Tibial nerve (tissue), 4 donors: ENCODE data around the gene LTO1. TPM values are rescaled to one million over a fixed set of nuclear protein-coding genes. Genes with fewer than 3 reads are reported as not detected.

Experiments
- DNase-seq, 2 donors: peaks; one replicate each; pipeline ENCODE4 v3.0.0-alpha.2; 2019; ENCODE audit warnings: low spot score in 2 of 2
- H3K27ac ChIP-seq, 4 donors: fragments of 200-600 bp; sonication (generic) in 3 of 4; one replicate each; pipeline ENCODE4 v1.5.1; 2017 to 2019; ENCODE audit warnings: mild to moderate bottlenecking in 1 of 4
- H3K27me3 ChIP-seq, 2 donors: fragments of 200-600 bp; sonication (generic) in 1 of 2; one replicate each; pipeline versions ENCODE4 v1.5.1 to v1.6.0; 2017 to 2019
- H3K36me3 ChIP-seq, 3 donors: fragments of 200-600 bp; sonication (generic); one replicate each; pipeline ENCODE4 v1.5.1; 2018 to 2019
- H3K4me1 ChIP-seq, 4 donors: fragments of 200-600 bp; sonication (generic) in 3 of 4; one replicate each; pipeline ENCODE4 v1.5.1; 2017 to 2019
- H3K4me3 ChIP-seq, 4 donors: fragments of 200-600 bp; sonication (generic) in 3 of 4; one replicate each; pipeline ENCODE4 v1.5.1; 2017 to 2019; ENCODE audit warnings: mild to moderate bottlenecking in 1 of 4, moderate library complexity in 1 of 4
- H3K9me3 ChIP-seq, 4 donors: fragments of 200-600 bp; sonication (generic) in 3 of 4; one replicate each; pipeline ENCODE4 v1.5.1; 2017 to 2019
- CTCF ChIP-seq, 5 experiments: fragments of 200-600 bp in 3 of 5; fragments of 450-650 bp in 2 of 5; sonication (generic) in 3 of 5; IDR thresholded peaks; one replicate each; pipeline ENCODE4 v1.5.1; 2016 to 2019; ENCODE audit warnings: antibody characterized with exemption in 5 of 5, mild to moderate bottlenecking in 3 of 5, moderate library complexity in 2 of 5
- EP300 ChIP-seq, 2 donors: sonication (generic); formaldehyde crosslinking; IDR thresholded peaks; one replicate each; pipeline ENCODE4 v1.6.1; 2017; ENCODE audit warnings: antibody characterized with exemption in 2 of 2, mild to moderate bottlenecking in 1 of 2
- POLR2A ChIP-seq, 2 donors: fragments of 450-650 bp; IDR thresholded peaks; one replicate each; pipeline ENCODE4 v1.6.1; 2017; ENCODE audit warnings: antibody characterized with exemption in 2 of 2, mild to moderate bottlenecking in 2 of 2, moderate library complexity in 2 of 2
- WGBS, 2 donors: methylation state at CpG; one replicate each; pipeline ENCODE4 v1.1.5; 2018; 5-methylcytosine and 5-hydroxymethylcytosine counted together
- total RNA-seq, 4 donors: library from RNA; depleted of rRNA; stranded (reverse); fragments of >200 nt; gene quantifications; one replicate each; pipeline ENCODE4 v1.1.0, GENCODE V29; 2016

The LTO1 gene
- total RNA-seq, 4 donors from 2014 or later = 22.5 to 29.9 (median 23.1) TPM

- WGBS, 2 donors = 57 to 65% methylated on average over 21 to 26 of the region's 27 CpGs
- DNase-seq = peak in 1 of 2 donors; percentile 7
- H3K4me3 ChIP-seq = no peak overlapping the region
- no peak overlapping the region for H3K27ac ChIP-seq
- no peaks in the 10 kb centered on the region for H3K9me3 ChIP-seq
- peaks cover 0 to 46% (median 0%) of the 10 kb centered on the region in 3 donors for H3K36me3 ChIP-seq
- peaks cover 0 to 14% (median 3%) of the 10 kb centered on the region in 4 donors for H3K4me1 ChIP-seq
- TF ChIP-seq CTCF (IDR thresholded peaks at IDR 0.05) (no peak), POLR2A (IDR thresholded peaks at IDR 0.05) (no peak), EP300 (IDR thresholded peaks at IDR 0.05) (no peak)
- H3K27me3 ChIP-seq = no peaks in the 10 kb centered on the region
Observed at GRCh38 chr11:69654660-69655478, 20.3 kb downstream of the LTO1 start.

GRCh38 chr11:69654001-69654659 is 21.0 kb downstream of the LTO1 start:
- no peak overlapping the region for H3K27ac ChIP-seq
- H3K27me3 ChIP-seq = no peaks in the 10 kb centered on the region
- DNase-seq = no peak
- TF ChIP-seq POLR2A (IDR thresholded peaks at IDR 0.05) (no peak), CTCF (IDR thresholded peaks at IDR 0.05) (no peak), EP300 (IDR thresholded peaks at IDR 0.05) (no peak)
- no peaks in the 10 kb centered on the region for H3K9me3 ChIP-seq
- H3K4me1 ChIP-seq = peaks cover 0 to 19% (median 3%) of the 10 kb centered on the region in 4 donors
- WGBS, 2 donors = 77 to 82% methylated on average over 30 to 38 of the region's 38 CpGs
- no peak overlapping the region for H3K4me3 ChIP-seq
- H3K36me3 ChIP-seq = peaks cover 0 to 52% (median 0%) of the 10 kb centered on the region in 3 donors

- Histone ChIP-seq H3K9me3 (no peaks in the 10 kb centered on the region), H3K4me1 (peaks cover 0 to 22% (median 5%) of the 10 kb centered on the region in 4 donors), H3K4me3 (no peak overlapping the region), H3K36me3 (peaks cover 0 to 59% (median 0%) of the 10 kb centered on the region in 3 donors), H3K27ac (no peak overlapping the region), H3K27me3 (no peaks in the 10 kb centered on the region)
- no peak for DNase-seq
- WGBS, 2 donors = 71 to 76% methylated on average over 23 of the region's 23 CpGs
- TF ChIP-seq EP300 (IDR thresholded peaks at IDR 0.05) (no peak), CTCF (IDR thresholded peaks at IDR 0.05) (no peak), POLR2A (IDR thresholded peaks at IDR 0.05) (no peak)
Observed at GRCh38 chr11:69653406-69653960, 21.7 kb downstream of the LTO1 start.

- WGBS, 2 donors = 69 to 79% methylated on average over 11 of the region's 11 CpGs
- Histone ChIP-seq H3K27ac (no peak overlapping the region), H3K36me3 (peaks cover 0 to 64% (median 0%) of the 10 kb centered on the region in 3 donors), H3K27me3 (no peaks in the 10 kb centered on the region), H3K9me3 (no peaks in the 10 kb centered on the region), H3K4me3 (no peak overlapping the region), H3K4me1 (peaks cover 0 to 20% (median 6%) of the 10 kb centered on the region in 4 donors)
- TF ChIP-seq POLR2A (IDR thresholded peaks at IDR 0.05) = no peak
- no peak for TF ChIP-seq EP300 (IDR thresholded peaks at IDR 0.05)
- TF ChIP-seq CTCF (IDR thresholded peaks at IDR 0.05) = no peak
- no peak for DNase-seq
Observed at GRCh38 chr11:69652999-69653398, 22.2 kb downstream of the LTO1 start.
